ENCODE measurements around the gene ZCCHC17. TPM values are rescaled to one million over a fixed set of nuclear protein-coding genes. Genes with fewer than 3 reads are reported as not detected.
"Not testable (repeated sequence)": the region's sequence is repeated elsewhere in the genome, so short reads cannot be mapped to it uniquely, and the experiment has no call there.

ZCCHC17 gene
- total RNA-seq, 2 experiments from 2014 or later: 23.9 to 28.8 TPM

- DNase-seq (no peak), ATAC-seq (no peak)
- CTCF ChIA-PET: interaction anchor here (0.6 to 1.3 kb wide), 2 partner anchors 13 to 14 kb away, joined by 3 to 4 read pairs; no protein-coding TSS in a partner anchor
- POLR2A ChIA-PET: interaction anchor here (0.6 kb wide), 1 partner anchor 13 kb away, joined by 3 read pairs; no protein-coding TSS in a partner anchor
- Mint-ChIP-seq H3K9me3 (ENCODE audit: low read depth) (no peaks in the 10 kb centered on the region), H3K27me3 (peaks cover 10% of the 10 kb centered on the region), H3K4me1 (no peaks in the 10 kb centered on the region), H3K27ac (no peak overlapping the region), H3K4me3 (no peak overlapping the region), H3K36me3 (ENCODE audit: low read depth) (no peaks in the 10 kb centered on the region)
- intact Hi-C loops (cut with DNase I, micrococcal nuclease): no loop called here
Observed at GRCh38 chr1:31381394-31382294, 84.8 kb downstream of the ZCCHC17 start.

- DNase-seq (no peak), ATAC-seq (no peak)
- Mint-ChIP-seq H3K4me3 (no peak overlapping the region), H3K27me3 (peaks cover 13% of the 10 kb centered on the region), H3K4me1 (no peaks in the 10 kb centered on the region), H3K9me3 (ENCODE audit: low read depth) (no peaks in the 10 kb centered on the region), H3K27ac (no peak overlapping the region), H3K36me3 (ENCODE audit: low read depth) (no peaks in the 10 kb centered on the region)
- ChIA-PET POLR2A (no interaction called here), CTCF (no interaction called here)
- intact Hi-C loops (cut with DNase I, micrococcal nuclease): no loop called here
Observed at GRCh38 chr1:31382379-31382989, 85.7 kb downstream of the ZCCHC17 start.

GRCh38 chr1:31383967-31384366 lies 87.1 kb downstream of the ZCCHC17 start:
- Mint-ChIP-seq H3K27ac (no peak overlapping the region), H3K4me3 (no peak overlapping the region), H3K27me3 (peaks cover 16% of the 10 kb centered on the region), H3K4me1 (no peaks in the 10 kb centered on the region), H3K9me3 (ENCODE audit: low read depth) (no peaks in the 10 kb centered on the region), H3K36me3 (ENCODE audit: low read depth) (no peaks in the 10 kb centered on the region)
- ChIA-PET CTCF (no interaction called here), POLR2A (no interaction called here)
- DNase-seq (no peak), ATAC-seq (no peak)
- intact Hi-C loops (cut with DNase I, micrococcal nuclease): no loop called here

GRCh38 chr1:31386576-31387243 lies 89.9 kb downstream of the ZCCHC17 start:
- H3K27ac Mint-ChIP-seq; H3K36me3 Mint-ChIP-seq (ENCODE audit: low read depth): not testable (repeated sequence)

GRCh38 chr1:31387612-31388011 lies 90.8 kb downstream of the ZCCHC17 start:
- ChIA-PET POLR2A (no interaction called here), CTCF (interaction anchor here (0.6 kb wide), 1 partner anchor 70 kb away, joined by 3 read pairs; no protein-coding TSS in a partner anchor)
- Mint-ChIP-seq H3K27ac (no peak overlapping the region), H3K4me1 (no peaks in the 10 kb centered on the region), H3K36me3 (ENCODE audit: low read depth) (no peaks in the 10 kb centered on the region), H3K4me3 (no peak overlapping the region), H3K9me3 (ENCODE audit: low read depth) (no peaks in the 10 kb centered on the region), H3K27me3 (peaks cover 9% of the 10 kb centered on the region)
- intact Hi-C loops (cut with DNase I, micrococcal nuclease): no loop called here
- DNase-seq (no peak), ATAC-seq (no peak)

More at GRCh38 chr1:31386576-31387243, 89.9 kb downstream of the ZCCHC17 start:
- H3K4me1 Mint-ChIP-seq; DNase-seq; intact Hi-C loops (cut with DNase I, micrococcal nuclease); POLR2A ChIA-PET; CTCF ChIA-PET; H3K9me3 Mint-ChIP-seq (ENCODE audit: low read depth); H3K4me3 Mint-ChIP-seq; ATAC-seq: not testable (repeated sequence)
- H3K27me3 Mint-ChIP-seq: peaks cover 13% of the 10 kb centered on the region

GRCh38 chr1:31389616-31390015 lies 92.8 kb downstream of the ZCCHC17 start:
- no peaks in the 10 kb centered on the region for H3K36me3 Mint-ChIP-seq (ENCODE audit: low read depth)
- no peaks in the 10 kb centered on the region for H3K9me3 Mint-ChIP-seq (ENCODE audit: low read depth)
- DNase-seq (no peak), ATAC-seq (no peak)
- intact Hi-C loops (cut with DNase I, micrococcal nuclease): loop anchor here in 1 of 2 experiments (10.0 kb wide), 1 partner anchor 205 kb away; no protein-coding TSS in a partner anchor
- peaks cover 4% of the 10 kb centered on the region for H3K4me1 Mint-ChIP-seq
- no peak overlapping the region for H3K27ac Mint-ChIP-seq
- peaks cover 8% of the 10 kb centered on the region for H3K27me3 Mint-ChIP-seq
- ChIA-PET CTCF (interaction anchor here (0.6 to 2.2 kb wide), 2 partner anchors 84 to 159 kb away, joined by 3 to 10 read pairs; no protein-coding TSS in a partner anchor), POLR2A (no interaction called here)
- H3K4me3 Mint-ChIP-seq: no peak overlapping the region

GRCh38 chr1:31390071-31390470 lies 93.2 kb downstream of the ZCCHC17 start:
- DNase-seq (no peak), ATAC-seq (no peak)
- no peaks in the 10 kb centered on the region for H3K36me3 Mint-ChIP-seq (ENCODE audit: low read depth)
- ChIA-PET CTCF (interaction anchor here (2.2 kb wide), 1 partner anchor 159 kb away, joined by 10 read pairs; no protein-coding TSS in a partner anchor), POLR2A (no interaction called here)
- H3K4me1 Mint-ChIP-seq: peaks cover 4% of the 10 kb centered on the region
- no peak overlapping the region for H3K27ac Mint-ChIP-seq
- intact Hi-C loops (cut with DNase I, micrococcal nuclease): loop anchor here in 1 of 2 experiments (10.0 kb wide), 1 partner anchor 205 kb away; no protein-coding TSS in a partner anchor
- peaks cover 8% of the 10 kb centered on the region for H3K27me3 Mint-ChIP-seq
- H3K4me3 Mint-ChIP-seq: no peak overlapping the region
- H3K9me3 Mint-ChIP-seq (ENCODE audit: low read depth): no peaks in the 10 kb centered on the region

- POLR2A ChIA-PET: no interaction called here
- Mint-ChIP-seq H3K27me3 (no peaks in the 10 kb centered on the region), H3K9me3 (ENCODE audit: low read depth) (no peaks in the 10 kb centered on the region), H3K4me1 (peaks cover 4% of the 10 kb centered on the region), H3K4me3 (no peak overlapping the region), H3K27ac (no peak overlapping the region), H3K36me3 (ENCODE audit: low read depth) (no peaks in the 10 kb centered on the region)
- ATAC-seq (no peak), DNase-seq (no peak)
- intact Hi-C loops (cut with DNase I, micrococcal nuclease): loop anchor here in 1 of 2 experiments (10.0 kb wide), 1 partner anchor 209 kb away; no protein-coding TSS in a partner anchor
- CTCF ChIA-PET: interaction anchor here (0.7 to 4.2 kb wide), 6 partner anchors 19 to 68 kb away, joined by 3 to 35 read pairs (median 5); partner anchors contain the start of genes FABP3 and SERINC2
Observed at GRCh38 chr1:31393463-31393862, 96.6 kb downstream of the ZCCHC17 start.

- Mint-ChIP-seq H3K36me3 (ENCODE audit: low read depth) (no peaks in the 10 kb centered on the region), H3K9me3 (ENCODE audit: low read depth) (no peaks in the 10 kb centered on the region), H3K4me1 (peaks cover 4% of the 10 kb centered on the region), H3K27ac (no peak overlapping the region), H3K27me3 (no peaks in the 10 kb centered on the region), H3K4me3 (peak overlapping the region; percentile 70)
- intact Hi-C loops (cut with DNase I, micrococcal nuclease): loop anchor here (1.0 to 10.0 kb wide), 4 partner anchors 28 to 394 kb away; no protein-coding TSS in a partner anchor
- ChIA-PET CTCF (interaction anchor here (0.6 to 4.2 kb wide), 25 partner anchors 14 to 1808 kb away, joined by 3 to 35 read pairs (median 4); partner anchors contain the start of genes FABP3, SERINC2, SNRNP40 and ZCCHC17), POLR2A (interaction anchor here (0.6 to 0.9 kb wide), 2 partner anchors 14 to 98 kb away, joined by 3 to 4 read pairs; partner anchors contain the start of gene ZCCHC17)
- ATAC-seq (peak; percentile 98), DNase-seq (peak; percentile 91)
Observed at GRCh38 chr1:31394584-31395193, 97.9 kb downstream of the ZCCHC17 start.

GRCh38 chr1:31396633-31397351 lies 100.0 kb downstream of the ZCCHC17 start:
- Mint-ChIP-seq H3K4me1 (peaks cover 7% of the 10 kb centered on the region), H3K36me3 (ENCODE audit: low read depth) (no peaks in the 10 kb centered on the region), H3K27ac (no peak overlapping the region), H3K9me3 (ENCODE audit: low read depth) (no peaks in the 10 kb centered on the region), H3K27me3 (no peaks in the 10 kb centered on the region), H3K4me3 (no peak overlapping the region)
- CTCF ChIA-PET: interaction anchor here (0.6 to 4.2 kb wide), 3 partner anchors 24 to 153 kb away, joined by 3 to 35 read pairs (median 10); no protein-coding TSS in a partner anchor
- intact Hi-C loops (cut with DNase I, micrococcal nuclease): loop anchor here in 1 of 2 experiments (10.0 kb wide), 1 partner anchor 212 kb away; no protein-coding TSS in a partner anchor
- POLR2A ChIA-PET: no interaction called here
- DNase-seq (peak; percentile 23), ATAC-seq (no peak)
